Measurements from ENCODE around the gene PIK3CD.
"Not testable (repeated sequence)": the region's sequence is repeated elsewhere in the genome, so short reads cannot be mapped to it uniquely, and the experiment has no call there.

The PIK3CD gene

GRCh38 chr1:9624081-9624480, 27.4 kb upstream of the PIK3CD start:
- DNase-seq: no peak

GRCh38 chr1:9625030-9625429, 26.5 kb upstream of the PIK3CD start:
- not testable (repeated sequence) for DNase-seq

GRCh38 chr1:9626201-9626608, 25.3 kb upstream of the PIK3CD start:
- no peak for DNase-seq

GRCh38 chr1:9628541-9629444, 22.7 kb upstream of the PIK3CD start:
- DNase-seq: no peak

- DNase-seq: no peak
Observed at GRCh38 chr1:9629445-9630201, 21.9 kb upstream of the PIK3CD start.

GRCh38 chr1:9630331-9631111, 21.0 kb upstream of the PIK3CD start:
- DNase-seq: no peak

GRCh38 chr1:9631613-9632012, 19.9 kb upstream of the PIK3CD start:
- DNase-seq: no peak

GRCh38 chr1:9633493-9633892, 18.0 kb upstream of the PIK3CD start:
- DNase-seq: no peak

- no peak for DNase-seq
Observed at GRCh38 chr1:9634582-9634981, 16.9 kb upstream of the PIK3CD start.

- DNase-seq: no peak
Observed at GRCh38 chr1:9639227-9639626, 12.3 kb upstream of the PIK3CD start.

- no peak for DNase-seq
Observed at GRCh38 chr1:9643351-9644256, 7.9 kb upstream of the PIK3CD start.

- no peak for DNase-seq
Observed at GRCh38 chr1:9646037-9646436, 5.5 kb upstream of the PIK3CD start.

GRCh38 chr1:9648171-9648570, 3.4 kb upstream of the PIK3CD start:
- no peak for DNase-seq

GRCh38 chr1:9649769-9650168, 1.8 kb upstream of the PIK3CD start:
- no peak for DNase-seq

GRCh38 chr1:9651220-9651564, 339 bp upstream of the PIK3CD start:
- no peak for DNase-seq

GRCh38 chr1:9652379-9653209, 1.1 kb downstream of the PIK3CD start:
- DNase-seq: no peak

GRCh38 chr1:9653210-9653490, 1.6 kb downstream of the PIK3CD start:
- no peak for DNase-seq

- DNase-seq: no peak
Observed at GRCh38 chr1:9653491-9654050, 2.0 kb downstream of the PIK3CD start.

- DNase-seq: no peak
Observed at GRCh38 chr1:9654051-9654833, 2.7 kb downstream of the PIK3CD start.
